Sigmoid colon (tissue), 7 donors: ENCODE measurements around the gene TTC32. TPM values are rescaled to one million over a fixed set of nuclear protein-coding genes. Genes with fewer than 3 reads are reported as not detected.
"Not testable (repeated sequence)": the region's sequence is repeated elsewhere in the genome, so short reads cannot be mapped to it uniquely, and the experiment has no call there.

Experiments used
- DNase-seq: peaks from one replicate; pipeline ENCODE4 v3.0.0-alpha.2; 2019
- H3K27ac ChIP-seq, 4 donors: fragments of 200-600 bp; sonication (generic); one replicate each; pipeline ENCODE4 v1.5.1; 2016 to 2019; ENCODE audit warnings: mild to moderate bottlenecking in 1 of 4
- H3K27me3 ChIP-seq, 3 donors: fragments of 200-600 bp; sonication (generic); one replicate each; pipeline ENCODE4 v1.5.1; 2019; ENCODE audit warnings: mild to moderate bottlenecking in 1 of 3
- H3K36me3 ChIP-seq, 4 donors: fragments of 200-600 bp; sonication (generic); one replicate each; pipeline ENCODE4 v1.5.1; 2016 to 2019
- H3K4me1 ChIP-seq, 4 donors: fragments of 200-600 bp; sonication (generic); one replicate each; pipeline ENCODE4 v1.5.1; 2017 to 2019
- H3K4me3 ChIP-seq, 4 donors: fragments of 200-600 bp; sonication (generic); one replicate each; pipeline ENCODE4 v1.5.1; 2017 to 2019; ENCODE audit warnings: mild to moderate bottlenecking in 2 of 4, moderate library complexity in 1 of 4
- H3K9me3 ChIP-seq, 4 donors: fragments of 200-600 bp in 3 of 4; sonication (generic) in 3 of 4; one replicate each; pipeline versions ENCODE4 v1.5.1 to v1.6.1; 2013 to 2019
- EP300 ChIP-seq, 4 donors: sonication (generic); formaldehyde crosslinking; IDR thresholded peaks; one replicate each; pipeline ENCODE4 v1.6.1; 2017; ENCODE audit warnings: antibody characterized with exemption in 4 of 4
- POLR2A ChIP-seq, 2 donors: fragments of 450-650 bp; IDR thresholded peaks; one replicate each; pipeline ENCODE4 v1.6.1; 2016; ENCODE audit warnings: antibody characterized with exemption in 2 of 2, mild to moderate bottlenecking in 2 of 2, moderate library complexity in 2 of 2
- POLR2AphosphoS5 ChIP-seq, 4 donors: sonication (generic); formaldehyde crosslinking; IDR thresholded peaks; one replicate each; pipeline ENCODE4 v1.6.1; 2017; ENCODE audit warnings: antibody characterized with exemption in 4 of 4
- WGBS, 2 donors: extraction: QIAGEN DNeasy Blood & Tissue Kit; methylation state at CpG; one replicate each; pipeline ENCODE4 v1.1.7; 2013; 5-methylcytosine and 5-hydroxymethylcytosine counted together
- intact Hi-C: fragments of 100-400 bp; cut with DNase I; formaldehyde crosslinking; loops from one replicate; pipeline ENCODE4 v1.15.1; 2023
- polyA plus RNA-seq, 3 donors: library from polyadenylated mRNA; stranded (reverse); fragments of 200-250 nt; gene quantifications; one replicate each; pipeline ENCODE4 v1.2.3, GENCODE V29; 2013
- total RNA-seq, 4 donors: library from RNA; depleted of rRNA; stranded (reverse); fragments of >200 nt; gene quantifications; one replicate each; pipeline ENCODE4 v1.1.0, GENCODE V29; 2016
- TF ChIP-seq, protein P1 (sequence below), 4 experiments: fragments of 450-650 bp in 3 of 4; fragments of 200-600 bp in 1 of 4; IDR thresholded peaks; one replicate each; pipeline ENCODE4 v1.5.1; 2016 to 2019; ENCODE audit warnings: antibody characterized with exemption in 4 of 4, mild to moderate bottlenecking in 3 of 4, moderate library complexity in 2 of 4
- donor health status: healthy with polysubstance abuse.
- donor health status: Bipolar disorder and iron deficiency.
- donor health status: healthy.

Gene TTC32
- total and polyA plus RNA-seq, 7 donors, result 7.3 to 21.6 (median 12.8) TPM

DNA sequence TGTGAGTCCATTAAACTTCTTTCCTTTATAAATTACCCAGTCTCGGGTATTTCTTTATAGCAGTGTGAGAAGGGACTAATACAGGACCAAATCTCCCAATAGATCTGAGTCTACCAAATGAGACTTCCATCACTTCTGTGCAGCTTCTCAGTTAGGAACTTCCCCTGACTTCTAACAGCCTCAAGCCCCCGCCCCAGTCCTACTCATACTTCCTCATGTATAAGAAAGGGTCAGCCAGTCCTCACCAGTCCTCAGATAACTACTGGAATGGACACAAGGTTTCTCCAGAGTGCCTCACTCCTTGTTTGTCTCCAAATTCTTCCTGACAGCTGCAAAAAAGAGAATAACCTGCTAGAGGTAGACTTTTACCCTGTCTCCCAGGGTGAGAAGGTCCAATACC lies 19.5 kb downstream of the TTC32 start:
- no peak overlapping the region for H3K27ac ChIP-seq
- DNase-seq, result no peak
- H3K27me3 ChIP-seq, result no peaks in the 10 kb centered on the region
- no peak overlapping the region for H3K4me3 ChIP-seq
- no peaks in the 10 kb centered on the region for H3K36me3 ChIP-seq
- H3K4me1 ChIP-seq, result no peaks in the 10 kb centered on the region
- WGBS, 2 donors, result 90 to 93% methylated on average over 2 of the region's 2 CpGs
- intact Hi-C loops, result no loop called here
- H3K9me3 ChIP-seq, result no peaks in the 10 kb centered on the region
- no peak for TF ChIP-seq POLR2A (IDR thresholded peaks at IDR 0.05)

DNA sequence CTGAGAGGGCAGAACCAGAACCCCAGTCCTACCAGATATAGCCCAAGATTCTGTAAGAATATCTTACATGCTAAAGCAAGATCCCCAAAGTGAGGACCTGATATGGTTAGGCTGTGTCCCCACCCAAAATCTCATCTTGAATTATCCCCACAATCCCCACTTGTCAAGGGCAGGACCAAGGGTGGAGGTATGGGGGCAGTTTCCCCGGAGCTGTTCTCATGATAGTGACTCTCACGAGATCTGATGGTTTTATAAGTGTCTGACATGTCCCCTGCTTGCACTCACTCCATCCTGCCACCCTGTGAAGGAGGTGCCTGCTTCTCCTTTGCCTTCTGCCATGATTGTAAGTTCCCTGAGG lies 19.9 kb downstream of the TTC32 start:
- no peak overlapping the region for H3K27ac ChIP-seq
- no peaks in the 10 kb centered on the region for H3K27me3 ChIP-seq
- TF ChIP-seq EP300 (IDR thresholded peaks at IDR 0.05) (no peak), POLR2A (IDR thresholded peaks at IDR 0.05) (no peak), POLR2AphosphoS5 (IDR thresholded peaks at IDR 0.05) (no peak)
- TF ChIP-seq, protein P1, sequence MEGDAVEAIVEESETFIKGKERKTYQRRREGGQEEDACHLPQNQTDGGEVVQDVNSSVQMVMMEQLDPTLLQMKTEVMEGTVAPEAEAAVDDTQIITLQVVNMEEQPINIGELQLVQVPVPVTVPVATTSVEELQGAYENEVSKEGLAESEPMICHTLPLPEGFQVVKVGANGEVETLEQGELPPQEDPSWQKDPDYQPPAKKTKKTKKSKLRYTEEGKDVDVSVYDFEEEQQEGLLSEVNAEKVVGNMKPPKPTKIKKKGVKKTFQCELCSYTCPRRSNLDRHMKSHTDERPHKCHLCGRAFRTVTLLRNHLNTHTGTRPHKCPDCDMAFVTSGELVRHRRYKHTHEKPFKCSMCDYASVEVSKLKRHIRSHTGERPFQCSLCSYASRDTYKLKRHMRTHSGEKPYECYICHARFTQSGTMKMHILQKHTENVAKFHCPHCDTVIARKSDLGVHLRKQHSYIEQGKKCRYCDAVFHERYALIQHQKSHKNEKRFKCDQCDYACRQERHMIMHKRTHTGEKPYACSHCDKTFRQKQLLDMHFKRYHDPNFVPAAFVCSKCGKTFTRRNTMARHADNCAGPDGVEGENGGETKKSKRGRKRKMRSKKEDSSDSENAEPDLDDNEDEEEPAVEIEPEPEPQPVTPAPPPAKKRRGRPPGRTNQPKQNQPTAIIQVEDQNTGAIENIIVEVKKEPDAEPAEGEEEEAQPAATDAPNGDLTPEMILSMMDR (IDR thresholded peaks at IDR 0.05), result no peak
- peak; percentile 35 for DNase-seq
- WGBS, 2 donors, result 43 to 47% methylated on average over 2 of the region's 2 CpGs
- H3K4me3 ChIP-seq, result no peak overlapping the region
- no peaks in the 10 kb centered on the region for H3K4me1 ChIP-seq
- H3K36me3 ChIP-seq, result no peaks in the 10 kb centered on the region
- H3K9me3 ChIP-seq, result no peaks in the 10 kb centered on the region
- intact Hi-C loops, result no loop called here

- TF ChIP-seq EP300 (IDR thresholded peaks at IDR 0.05), result no peak
- no peak for TF ChIP-seq POLR2A (IDR thresholded peaks at IDR 0.05)
- TF ChIP-seq POLR2AphosphoS5 (IDR thresholded peaks at IDR 0.05), result no peak
- TF ChIP-seq, protein P1 (IDR thresholded peaks at IDR 0.05), result no peak
- H3K27ac ChIP-seq, result no peak overlapping the region
- no peak overlapping the region for H3K4me3 ChIP-seq
- no peaks in the 10 kb centered on the region for H3K9me3 ChIP-seq
- WGBS, 2 donors, result 87 to 92% methylated on average over 2 of the region's 2 CpGs
- no peak for DNase-seq
- H3K4me1 ChIP-seq, result no peaks in the 10 kb centered on the region
- H3K27me3 ChIP-seq, result no peaks in the 10 kb centered on the region
- intact Hi-C loops, result no loop called here
- H3K36me3 ChIP-seq, result no peaks in the 10 kb centered on the region
Observed at GRCh38 chr2:19881221-19881907, 20.4 kb downstream of the TTC32 start.

DNA sequence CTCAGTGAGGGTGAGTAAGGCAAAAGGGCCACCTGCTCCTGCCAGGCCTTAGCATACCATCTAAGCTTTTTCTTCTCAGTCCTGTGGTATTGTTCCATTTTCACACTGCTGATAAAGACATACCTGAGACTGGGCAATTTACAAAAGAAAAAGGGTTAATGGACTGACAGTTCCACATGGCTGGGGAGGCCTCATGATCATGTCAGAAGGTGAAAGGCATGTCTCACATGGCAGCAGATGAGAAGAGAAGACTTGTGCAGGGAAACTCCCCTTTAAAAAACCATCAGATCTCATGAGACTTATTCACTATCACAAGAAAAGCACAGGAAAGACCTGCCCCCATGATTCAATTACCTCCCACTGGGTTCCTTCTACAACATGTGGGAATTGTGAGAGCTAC lies 21.6 kb downstream of the TTC32 start:
- DNase-seq, H3K4me1 ChIP-seq, intact Hi-C loops, H3K27me3 ChIP-seq, H3K27ac ChIP-seq, H3K36me3 ChIP-seq, H3K9me3 ChIP-seq, H3K4me3 ChIP-seq: not testable (repeated sequence)

- 76 to 79% methylated on average over 3 of the region's 3 CpGs for WGBS, 2 donors
- peak; percentile 43 for DNase-seq
- Histone ChIP-seq H3K27me3 (no peaks in the 10 kb centered on the region), H3K4me3 (no peak overlapping the region), H3K36me3 (no peaks in the 10 kb centered on the region), H3K27ac (no peak overlapping the region), H3K4me1 (no peaks in the 10 kb centered on the region), H3K9me3 (no peaks in the 10 kb centered on the region)
- no peak for TF ChIP-seq EP300 (IDR thresholded peaks at IDR 0.05)
- no peak for TF ChIP-seq POLR2A (IDR thresholded peaks at IDR 0.05)
- TF ChIP-seq, protein P1 (IDR thresholded peaks at IDR 0.05), result no peak
- no peak for TF ChIP-seq POLR2AphosphoS5 (IDR thresholded peaks at IDR 0.05)
- intact Hi-C loops, result no loop called here
Observed at GRCh38 chr2:19879120-19879519, 22.7 kb downstream of the TTC32 start.
